ENCODE measurements around the gene APOBEC3F.

APOBEC3F gene

GRCh38 chr22:39098026-39098425 is 57.4 kb downstream of the APOBEC3F start:
- no peak overlapping the region for H3K27ac ChIP-seq
- no peaks in the 10 kb centered on the region for H3K27me3 ChIP-seq
- H3K9me3 ChIP-seq: no peaks in the 10 kb centered on the region
- H3K36me3 ChIP-seq: no peaks in the 10 kb centered on the region
- peak overlapping the region; percentile 86 for H3K4me2 ChIP-seq
- no peak overlapping the region for H3K4me3 ChIP-seq
- no peak overlapping the region for H3K9ac ChIP-seq
- H3K4me1 ChIP-seq: peaks cover 66% of the 10 kb centered on the region
- H4K20me1 ChIP-seq: no peaks in the 10 kb centered on the region
- TF ChIP-seq Cebpa-rat (IDR thresholded peaks at IDR 0.05): no peak

- no peak overlapping the region for H3K9ac ChIP-seq
- H3K36me3 ChIP-seq: no peaks in the 10 kb centered on the region
- no peaks in the 10 kb centered on the region for H3K9me3 ChIP-seq
- H3K4me1 ChIP-seq: peaks cover 65% of the 10 kb centered on the region
- H3K27me3 ChIP-seq: no peaks in the 10 kb centered on the region
- H3K4me2 ChIP-seq: peak overlapping the region; percentile 86; the same call in 1 of the 2 replicates
- H3K27ac ChIP-seq: no peak overlapping the region
- TF ChIP-seq Cebpa-rat (IDR thresholded peaks at IDR 0.05): no peak
- H3K4me3 ChIP-seq: no peak overlapping the region
- H4K20me1 ChIP-seq: no peaks in the 10 kb centered on the region
Measured at GRCh38 chr22:39098576-39098975, 57.9 kb downstream of the APOBEC3F start.

GRCh38 chr22:39101226-39101625 is 60.6 kb downstream of the APOBEC3F start:
- H3K4me1 ChIP-seq: peaks cover 53% of the 10 kb centered on the region
- H3K36me3 ChIP-seq: no peaks in the 10 kb centered on the region
- no peak overlapping the region for H3K4me3 ChIP-seq
- no peaks in the 10 kb centered on the region for H4K20me1 ChIP-seq
- no peaks in the 10 kb centered on the region for H3K27me3 ChIP-seq
- no peak for TF ChIP-seq Cebpa-rat (IDR thresholded peaks at IDR 0.05)
- H3K9me3 ChIP-seq: no peaks in the 10 kb centered on the region
- H3K9ac ChIP-seq: no peak overlapping the region
- peak overlapping the region; percentile 51 for H3K4me2 ChIP-seq
- H3K27ac ChIP-seq: no peak overlapping the region

- H3K9ac ChIP-seq: no peak overlapping the region
- H3K4me3 ChIP-seq: no peak overlapping the region
- H3K27me3 ChIP-seq: no peaks in the 10 kb centered on the region
- H3K36me3 ChIP-seq: no peaks in the 10 kb centered on the region
- no peaks in the 10 kb centered on the region for H3K9me3 ChIP-seq
- no peaks in the 10 kb centered on the region for H4K20me1 ChIP-seq
- no peak overlapping the region for H3K27ac ChIP-seq
- no peak overlapping the region for H3K4me2 ChIP-seq
- H3K4me1 ChIP-seq: peaks cover 31% of the 10 kb centered on the region
- no peak for TF ChIP-seq Cebpa-rat (IDR thresholded peaks at IDR 0.05)
Measured at GRCh38 chr22:39103431-39103830, 62.8 kb downstream of the APOBEC3F start.

All from BLaER1 (cell line).